Esophagus muscularis mucosa (tissue), 4 donors: ENCODE data around the gene SBK3. TPM values are rescaled to one million over a fixed set of nuclear protein-coding genes. Genes with fewer than 3 reads are reported as not detected.

Experiments used
- DNase-seq: peaks from one replicate; pipeline ENCODE4 v3.0.0-alpha.2; 2017; ENCODE audit errors: extremely low spot score
- H3K27ac ChIP-seq, 4 donors: fragments of 200-600 bp; sonication (generic); replicated peaks in 1 of 4; 1 replicate in 3 of 4; 2 replicates in 1 of 4; pipeline ENCODE4 v1.5.1; 2016 to 2019; ENCODE audit warnings: mild to moderate bottlenecking in 1 of 4
- H3K27me3 ChIP-seq, 4 donors: fragments of 200-600 bp; sonication (generic); one replicate each; pipeline versions ENCODE4 v1.5.1 to v1.6.0; 2016 to 2019
- H3K36me3 ChIP-seq, 4 donors: fragments of 200-600 bp; sonication (generic); one replicate each; pipeline ENCODE4 v1.5.1; 2016 to 2019
- H3K4me1 ChIP-seq, 4 donors: fragments of 200-600 bp; sonication (generic); one replicate each; pipeline ENCODE4 v1.5.1; 2016 to 2019
- H3K4me3 ChIP-seq, 4 donors: fragments of 200-600 bp; sonication (generic); 1 replicate in 2 of 4; 2 replicates in 2 of 4; pipeline ENCODE4 v1.5.1; 2016 to 2019; ENCODE audit warnings: mild to moderate bottlenecking in 4 of 4, moderate library complexity in 1 of 4
- H3K9me3 ChIP-seq, 4 donors: fragments of 200-600 bp; sonication (generic); 1 replicate in 3 of 4; 2 replicates in 1 of 4; pipeline ENCODE4 v1.5.1; 2016 to 2019
- CTCF ChIP-seq, 3 experiments: fragments of 200-600 bp in 2 of 3; fragments of 450-650 bp in 1 of 3; sonication (generic) in 2 of 3; IDR thresholded peaks; one replicate each; pipeline ENCODE4 v1.5.1; 2017 to 2019; ENCODE audit warnings: antibody characterized with exemption in 3 of 3, mild to moderate bottlenecking in 2 of 3, moderate library complexity in 1 of 3
- EP300 ChIP-seq: sonication (generic); formaldehyde crosslinking; IDR thresholded peaks from one replicate; pipeline ENCODE4 v1.6.1; 2017; ENCODE audit warnings: antibody characterized with exemption
- POLR2A ChIP-seq: fragments of 450-650 bp; IDR thresholded peaks from one replicate; pipeline ENCODE4 v1.6.1; 2017; ENCODE audit warnings: antibody characterized with exemption, moderate library complexity, mild to moderate bottlenecking, low read depth
- POLR2AphosphoS5 ChIP-seq, 2 donors: sonication (generic); formaldehyde crosslinking; IDR thresholded peaks; one replicate each; pipeline ENCODE4 v1.6.1; 2017; ENCODE audit warnings: antibody characterized with exemption in 2 of 2
- WGBS: methylation state at CpG from one replicate; pipeline ENCODE4 v1.1.5; 2018; 5-methylcytosine and 5-hydroxymethylcytosine counted together
- intact Hi-C: fragments of 100-400 bp; cut with DNase I; formaldehyde crosslinking; loops from one replicate; pipeline ENCODE4 v1.15.1; 2023
- total RNA-seq, 4 donors: library from RNA; depleted of rRNA; stranded (reverse); fragments of >200 nt; gene quantifications; one replicate each; pipeline versions ENCODE4 v1.1.0 to v1.2.1, GENCODE V29; 2016

The SBK3 gene
- total RNA-seq, 4 donors from 2014 or later, result 0.83 to 1.5 (median 1.5) TPM; not detected in 1

GRCh38 chr19:55566823-55567222 lies 21.5 kb upstream of the SBK3 start:
- intact Hi-C loops, result no loop called here
- 34% methylated on average over 9 of the region's 9 CpGs for WGBS

GRCh38 chr19:55563261-55563690 lies 17.9 kb upstream of the SBK3 start:
- peaks cover 0 to 6% (median 4%) of the 10 kb centered on the region in 4 donors for H3K4me1 ChIP-seq
- H3K4me3 ChIP-seq, result no peak overlapping the region
- no peak for DNase-seq
- 34% methylated on average over 12 of the region's 12 CpGs for WGBS
- TF ChIP-seq CTCF (IDR thresholded peaks at IDR 0.05), result no peak
- no peak for TF ChIP-seq POLR2A
- TF ChIP-seq EP300, result no peak
- peaks cover 0 to 5% (median 0%) of the 10 kb centered on the region in 4 donors for H3K9me3 ChIP-seq
- no peaks in the 10 kb centered on the region for H3K36me3 ChIP-seq
- H3K27me3 ChIP-seq, result peaks cover 0 to 47% (median 0%) of the 10 kb centered on the region in 4 donors
- intact Hi-C loops, result no loop called here
- no peak overlapping the region for H3K27ac ChIP-seq

More at GRCh38 chr19:55566823-55567222, 21.5 kb upstream of the SBK3 start:
- no peaks in the 10 kb centered on the region for H3K9me3 ChIP-seq
- H3K27me3 ChIP-seq, result peaks cover 0 to 36% (median 0%) of the 10 kb centered on the region in 4 donors
- no peaks in the 10 kb centered on the region for H3K36me3 ChIP-seq
- no peak overlapping the region for H3K4me3 ChIP-seq
- H3K4me1 ChIP-seq, result peaks cover 0 to 6% (median 4%) of the 10 kb centered on the region in 4 donors
- no peak overlapping the region for H3K27ac ChIP-seq
- no peak for TF ChIP-seq CTCF (IDR thresholded peaks at IDR 0.05)
- TF ChIP-seq POLR2A, result no peak
- no peak for TF ChIP-seq POLR2AphosphoS5 (IDR thresholded peaks at IDR 0.05)
- no peak for TF ChIP-seq EP300
- DNase-seq, result no peak

DNA sequence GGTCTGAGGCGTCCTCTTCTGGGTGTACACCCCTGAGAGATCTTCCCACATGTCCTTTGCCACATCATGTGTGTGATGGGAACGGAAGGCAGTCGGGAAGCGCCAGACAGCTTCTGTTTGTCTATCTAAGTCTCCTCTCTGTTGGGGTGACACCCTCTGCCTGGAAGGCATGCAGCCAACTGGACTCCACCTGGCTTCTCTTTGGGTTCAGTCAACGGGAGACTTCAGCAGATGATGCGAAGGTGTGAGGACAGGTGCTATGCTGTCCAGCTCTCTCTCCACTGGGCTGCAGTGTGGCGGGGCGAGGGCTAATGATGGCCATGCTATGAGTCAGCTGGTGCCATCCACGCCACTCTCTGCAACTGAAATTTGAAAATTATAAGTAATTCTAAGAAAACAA lies 14.3 kb upstream of the SBK3 start:
- DNase-seq, result no peak
- Histone ChIP-seq H3K27me3 (peaks cover 0 to 31% (median 0%) of the 10 kb centered on the region in 4 donors), H3K4me1 (peaks cover 0 to 6% (median 4%) of the 10 kb centered on the region in 4 donors), H3K9me3 (peaks cover 0 to 5% (median 0%) of the 10 kb centered on the region in 4 donors), H3K27ac (no peak overlapping the region), H3K4me3 (no peak overlapping the region), H3K36me3 (no peaks in the 10 kb centered on the region)
- TF ChIP-seq EP300, result no peak
- TF ChIP-seq POLR2AphosphoS5 (IDR thresholded peaks at IDR 0.05), result no peak
- no peak for TF ChIP-seq POLR2A
- intact Hi-C loops, result no loop called here
- WGBS, result 77% methylated on average over 4 of the region's 9 CpGs

DNA sequence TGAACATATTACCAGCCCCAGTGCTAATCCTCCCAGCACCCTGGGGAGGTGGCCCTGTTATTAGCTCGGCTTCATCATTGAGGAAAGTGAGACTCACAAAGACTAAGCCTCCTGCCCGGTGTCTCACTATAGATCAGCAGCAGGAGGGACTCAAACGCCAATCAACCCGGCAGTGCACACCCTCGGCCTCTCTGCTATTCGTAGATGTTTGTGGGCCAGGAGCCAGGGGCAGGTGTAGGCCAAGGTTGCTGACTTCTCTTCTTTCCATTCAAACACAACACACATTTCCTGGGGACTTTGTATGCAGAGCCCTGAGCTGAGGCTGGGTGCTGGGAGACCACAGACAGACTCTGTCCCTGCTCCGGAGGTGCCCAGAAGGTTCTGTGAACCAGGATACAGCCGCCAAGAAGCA lies 9.4 kb upstream of the SBK3 start:
- Histone ChIP-seq H3K27ac (no peak overlapping the region), H3K36me3 (no peaks in the 10 kb centered on the region), H3K4me1 (peaks cover 0 to 4% (median 3%) of the 10 kb centered on the region in 4 donors), H3K9me3 (no peaks in the 10 kb centered on the region), H3K4me3 (no peak overlapping the region), H3K27me3 (peaks cover 0 to 49% (median 7%) of the 10 kb centered on the region in 4 donors)
- DNase-seq, result no peak
- intact Hi-C loops, result no loop called here
- TF ChIP-seq POLR2AphosphoS5 (IDR thresholded peaks at IDR 0.05), result no peak
- TF ChIP-seq EP300, result no peak
- no peak for TF ChIP-seq CTCF (IDR thresholded peaks at IDR 0.05)
- no peak for TF ChIP-seq POLR2A
- 90% methylated on average over 4 of the region's 8 CpGs for WGBS

DNA sequence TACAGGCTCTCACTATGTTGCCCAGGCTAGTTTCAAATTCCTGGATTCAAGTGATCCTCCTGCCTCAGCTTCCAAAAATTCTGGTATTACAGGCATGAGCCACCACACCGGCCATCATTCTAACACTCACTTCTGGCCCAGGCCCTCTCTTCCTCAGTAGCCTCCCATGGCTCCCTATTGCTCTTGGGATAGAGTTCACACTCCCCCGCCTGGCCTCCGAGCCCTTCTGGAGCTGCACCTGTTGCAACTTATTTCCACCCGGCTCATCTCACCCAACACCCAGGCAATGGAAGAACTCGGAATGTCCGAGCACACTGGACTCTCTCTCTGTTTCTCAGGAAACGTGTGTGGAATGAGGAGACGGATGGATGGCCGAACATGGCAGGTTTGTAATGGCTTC lies 9.0 kb upstream of the SBK3 start:
- no peak for TF ChIP-seq POLR2A
- no peak for TF ChIP-seq EP300
- TF ChIP-seq POLR2AphosphoS5 (IDR thresholded peaks at IDR 0.05), result no peak
- TF ChIP-seq CTCF (IDR thresholded peaks at IDR 0.05), result no peak
- no peaks in the 10 kb centered on the region for H3K9me3 ChIP-seq
- intact Hi-C loops, result no loop called here
- WGBS, result 82% methylated on average over 9 of the region's 9 CpGs
- H3K27me3 ChIP-seq, result peaks cover 0 to 53% (median 9%) of the 10 kb centered on the region in 4 donors
- no peak for DNase-seq
- H3K4me1 ChIP-seq, result peaks cover 0 to 7% (median 5%) of the 10 kb centered on the region in 4 donors
- H3K27ac ChIP-seq, result no peak overlapping the region
- H3K4me3 ChIP-seq, result no peak overlapping the region
- H3K36me3 ChIP-seq, result no peaks in the 10 kb centered on the region
